Epidermal melanocyte (primary cell): ENCODE measurements around the gene NID2.

Source experiments
- DNase-seq: peaks from one replicate; pipeline ENCODE4 v3.0.0; 2011; ENCODE audit warnings: low spot score; ENCODE audit not compliant: insufficient read length

Gene NID2

GRCh38 chr14:52068615-52069306 is at the start of gene NID2:
Gene NID2, minus strand, starts transcription at chr14:52069059. Its CDS starts 65 bp downstream, at chr14:52068994.
- DNase-seq: peak; percentile 42

GRCh38 chr14:52117111-52117832 is 48.4 kb upstream of the NID2 start:
- no peak for DNase-seq

- DNase-seq: no peak
Measured at GRCh38 chr14:52115286-52115685, 46.4 kb upstream of the NID2 start.

- DNase-seq: no peak
Measured at GRCh38 chr14:52112336-52113018, 43.6 kb upstream of the NID2 start.

- no peak for DNase-seq
Measured at GRCh38 chr14:52111583-52111982, 42.7 kb upstream of the NID2 start.

GRCh38 chr14:52110441-52111086 is 41.7 kb upstream of the NID2 start:
- DNase-seq: no peak

GRCh38 chr14:52108823-52109222 is 40.0 kb upstream of the NID2 start:
- no peak for DNase-seq

- DNase-seq: no peak
Measured at GRCh38 chr14:52106840-52107239, 38.0 kb upstream of the NID2 start.

- no peak for DNase-seq
Measured at GRCh38 chr14:52103416-52103815, 34.6 kb upstream of the NID2 start.

- DNase-seq: no peak
Measured at GRCh38 chr14:52095794-52096193, 26.9 kb upstream of the NID2 start.

GRCh38 chr14:52095336-52095735 is 26.5 kb upstream of the NID2 start:
- DNase-seq: no peak

- DNase-seq: no peak
Measured at GRCh38 chr14:52094546-52095271, 25.9 kb upstream of the NID2 start.

GRCh38 chr14:52091928-52092327 is 23.1 kb upstream of the NID2 start:
- DNase-seq: no peak

- DNase-seq: no peak
Measured at GRCh38 chr14:52090936-52091335, 22.1 kb upstream of the NID2 start.

- no peak for DNase-seq
Measured at GRCh38 chr14:52089218-52089617, 20.4 kb upstream of the NID2 start.

GRCh38 chr14:52086711-52087110 is 17.9 kb upstream of the NID2 start:
- no peak for DNase-seq

- no peak for DNase-seq
Measured at GRCh38 chr14:52082903-52083302, 14.0 kb upstream of the NID2 start.

GRCh38 chr14:52081964-52082363 is 13.1 kb upstream of the NID2 start:
- DNase-seq: no peak

- no peak for DNase-seq
Measured at GRCh38 chr14:52080808-52081755, 12.2 kb upstream of the NID2 start.

- no peak for DNase-seq
Measured at GRCh38 chr14:52080158-52080800, 11.4 kb upstream of the NID2 start.
